ENCODE data around the gene MYCT1. TPM values are rescaled to one million over a fixed set of nuclear protein-coding genes. Genes with fewer than 3 reads are reported as not detected.

The MYCT1 gene
- total RNA-seq, 1 experiment from 2014 or later: 0.17 TPM

GRCh38 chr6:152726313-152726712 lies 28.6 kb downstream of the MYCT1 start:
- Histone ChIP-seq H2AK5ac (ENCODE audit: insufficient read length, low read length) (no peak overlapping the region), H4K8ac (replicated peaks; ENCODE audit: insufficient read length, low read depth, low read length) (no peak overlapping the region), H3K23me2 (ENCODE audit: insufficient read length, low read depth, low read length, poor library complexity, severe bottlenecking) (no peaks in the 10 kb centered on the region), H3T11ph (ENCODE audit: low read length) (no peak overlapping the region), H3K4ac (ENCODE audit: low read depth, low read length) (no peak overlapping the region), H3K9ac (ENCODE audit: extremely low read depth, insufficient read length, low read length) (no peak overlapping the region), H3K79me2 (ENCODE audit: insufficient read depth, low read length) (no peaks in the 10 kb centered on the region; the same call in 1 of the 2 replicates), H2BK120ac (ENCODE audit: low read depth, low read length, poor library complexity, severe bottlenecking) (no peak overlapping the region), H3K18ac (ENCODE audit: insufficient read length, low read depth, low read length) (no peak overlapping the region), H3K14ac (ENCODE audit: insufficient read depth, low read length) (no peak overlapping the region), H2BK20ac (ENCODE audit: low read depth, low read length, poor library complexity, severe bottlenecking) (no peak overlapping the region), H4K5ac (ENCODE audit: insufficient read length, low read depth, low read length) (no peak overlapping the region), H3K56ac (ENCODE audit: insufficient read length, low read depth, low read length) (no peak overlapping the region), H3K23ac (ENCODE audit: insufficient read length, low read depth, low read length) (no peak overlapping the region), H3K27ac (ENCODE audit: insufficient read length, low read depth, low read length) (no peak overlapping the region), H2BK15ac (ENCODE audit: low read depth, low read length) (no peak overlapping the region), H3K4me1 (ENCODE audit: insufficient read depth, low read length) (no peaks in the 10 kb centered on the region; the same call in 1 of the 2 replicates), H4K91ac (ENCODE audit: insufficient read length, low read depth, low read length) (no peak overlapping the region), H3K79me1 (ENCODE audit: insufficient read depth, low read depth, low read length, poor library complexity, severe bottlenecking) (no peaks in the 10 kb centered on the region), H4K20me1 (ENCODE audit: control insufficient read depth, insufficient read depth, insufficient read length) (no peaks in the 10 kb centered on the region), H3K4me2 (ENCODE audit: insufficient read depth, insufficient read length, low read length) (no peak overlapping the region), H2BK5ac (ENCODE audit: insufficient read length, low read length) (no peak overlapping the region), H3K9me3 (ENCODE audit: control insufficient read depth, low read depth, low read length) (no peaks in the 10 kb centered on the region), H2BK12ac (ENCODE audit: insufficient read length, low read depth, low read length) (no peak overlapping the region), H3K27me3 (ENCODE audit: insufficient read depth, low read length) (no peaks in the 10 kb centered on the region), H2AFZ (ENCODE audit: low read length) (no peak overlapping the region)
- WGBS (ENCODE audit: extremely low coverage, insufficient read length, low lambda C conversion rate): no CpG with 5 or more reads among the region's 4 CpGs
- Mint-ChIP-seq H3K36me3 (ENCODE audit: insufficient read depth in 1 of 3, low read depth in 3 of 3) (no peaks in the 10 kb centered on the region), H3K4me1 (peaks cover 0 to 5% of the 10 kb centered on the region in 2 experiments; a peak in 2 of 4 replicates), H3K27me3 (ENCODE audit: low read depth) (no peaks in the 10 kb centered on the region), H3K27ac (no peak overlapping the region), H3K4me3 (no peak overlapping the region), H3K9me3 (no peaks in the 10 kb centered on the region)
- TF ChIP-seq, protein P1, sequence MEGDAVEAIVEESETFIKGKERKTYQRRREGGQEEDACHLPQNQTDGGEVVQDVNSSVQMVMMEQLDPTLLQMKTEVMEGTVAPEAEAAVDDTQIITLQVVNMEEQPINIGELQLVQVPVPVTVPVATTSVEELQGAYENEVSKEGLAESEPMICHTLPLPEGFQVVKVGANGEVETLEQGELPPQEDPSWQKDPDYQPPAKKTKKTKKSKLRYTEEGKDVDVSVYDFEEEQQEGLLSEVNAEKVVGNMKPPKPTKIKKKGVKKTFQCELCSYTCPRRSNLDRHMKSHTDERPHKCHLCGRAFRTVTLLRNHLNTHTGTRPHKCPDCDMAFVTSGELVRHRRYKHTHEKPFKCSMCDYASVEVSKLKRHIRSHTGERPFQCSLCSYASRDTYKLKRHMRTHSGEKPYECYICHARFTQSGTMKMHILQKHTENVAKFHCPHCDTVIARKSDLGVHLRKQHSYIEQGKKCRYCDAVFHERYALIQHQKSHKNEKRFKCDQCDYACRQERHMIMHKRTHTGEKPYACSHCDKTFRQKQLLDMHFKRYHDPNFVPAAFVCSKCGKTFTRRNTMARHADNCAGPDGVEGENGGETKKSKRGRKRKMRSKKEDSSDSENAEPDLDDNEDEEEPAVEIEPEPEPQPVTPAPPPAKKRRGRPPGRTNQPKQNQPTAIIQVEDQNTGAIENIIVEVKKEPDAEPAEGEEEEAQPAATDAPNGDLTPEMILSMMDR (conservative IDR thresholded peaks at IDR 0.05): no peak
- DNase-seq: no peak
